COLO668 (cell line): ENCODE data around the gene DNAH17.

ENCODE experiments used
- DNase-seq: peaks from one replicate; lab custom pipeline; 2025; ENCODE audit not compliant: unreplicated experiment; lab: John Stamatoyannopoulos, UW

The DNAH17 gene

DNA sequence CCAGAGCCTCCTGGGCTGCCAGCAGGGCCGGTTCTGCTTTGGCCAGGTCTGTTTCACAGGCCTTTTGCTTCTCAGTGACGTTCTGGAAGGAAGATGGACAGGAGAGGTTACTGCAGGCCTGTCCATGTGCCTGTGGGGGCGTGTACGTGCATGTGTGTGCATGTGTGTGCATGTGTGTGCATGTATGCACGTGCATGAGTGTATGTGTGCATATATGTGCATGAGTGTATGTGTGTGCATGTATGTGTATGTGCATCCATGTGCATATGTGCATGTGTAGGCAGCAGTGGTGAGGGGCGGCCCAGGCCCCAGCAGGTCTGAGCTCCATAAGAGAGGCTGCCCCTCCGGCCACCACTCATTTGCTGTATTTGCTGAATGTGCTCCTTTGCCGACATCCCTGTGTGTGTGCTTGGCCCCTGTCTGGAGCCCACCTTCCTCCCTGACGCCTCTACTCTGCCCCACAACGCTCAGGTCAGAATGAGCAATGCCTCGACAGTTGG, 117.0 kb downstream of the DNAH17 start:
- no peak for DNase-seq

GRCh38 chr17:78459696-78460095, 117.5 kb downstream of the DNAH17 start:
- no peak for DNase-seq

GRCh38 chr17:78458736-78459335, 118.4 kb downstream of the DNAH17 start:
- DNase-seq: peak; percentile 51

GRCh38 chr17:78458091-78458490, 119.1 kb downstream of the DNAH17 start:
- DNase-seq: no peak

DNA sequence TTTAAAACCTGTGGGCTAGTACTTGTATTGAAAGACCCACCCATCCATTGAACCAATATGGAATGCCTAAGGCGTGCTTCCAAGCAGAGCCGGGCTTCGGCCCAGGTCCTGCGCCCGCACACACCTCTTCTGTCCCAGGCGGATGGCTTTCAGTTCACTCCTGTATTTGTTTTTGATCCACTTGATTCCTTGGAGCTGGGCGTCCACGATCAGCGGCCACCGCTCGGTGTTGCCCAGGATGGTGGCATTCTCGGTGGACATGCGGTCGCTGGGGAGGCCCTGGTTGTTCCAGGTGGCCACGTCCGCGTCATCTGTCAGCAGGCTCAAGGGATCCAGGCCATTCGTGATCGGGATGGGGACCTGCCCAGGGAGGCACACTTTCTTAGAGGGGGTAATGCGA, 122.8 kb downstream of the DNAH17 start:
- no peak for DNase-seq

DNA sequence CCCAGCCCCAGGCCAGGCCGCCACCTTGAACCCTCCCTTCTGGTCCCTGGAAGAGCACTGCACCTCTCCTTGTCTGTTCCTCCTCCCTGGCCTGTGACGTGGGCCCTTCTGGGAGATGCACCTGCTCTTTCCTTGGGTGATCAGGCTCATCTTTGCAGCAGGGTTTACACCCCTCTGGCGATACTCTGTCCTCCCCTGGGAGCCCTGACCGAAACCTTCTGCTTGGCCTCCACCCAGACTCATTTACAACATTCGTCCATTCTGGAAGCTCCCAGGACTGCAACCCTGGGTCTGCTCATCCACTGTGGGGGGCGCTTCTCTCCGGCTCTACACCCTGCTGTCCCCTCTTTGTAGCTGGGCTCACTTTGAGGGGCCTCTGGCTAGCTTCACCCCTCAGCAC, 125.4 kb downstream of the DNAH17 start:
- no peak for DNase-seq

DNA sequence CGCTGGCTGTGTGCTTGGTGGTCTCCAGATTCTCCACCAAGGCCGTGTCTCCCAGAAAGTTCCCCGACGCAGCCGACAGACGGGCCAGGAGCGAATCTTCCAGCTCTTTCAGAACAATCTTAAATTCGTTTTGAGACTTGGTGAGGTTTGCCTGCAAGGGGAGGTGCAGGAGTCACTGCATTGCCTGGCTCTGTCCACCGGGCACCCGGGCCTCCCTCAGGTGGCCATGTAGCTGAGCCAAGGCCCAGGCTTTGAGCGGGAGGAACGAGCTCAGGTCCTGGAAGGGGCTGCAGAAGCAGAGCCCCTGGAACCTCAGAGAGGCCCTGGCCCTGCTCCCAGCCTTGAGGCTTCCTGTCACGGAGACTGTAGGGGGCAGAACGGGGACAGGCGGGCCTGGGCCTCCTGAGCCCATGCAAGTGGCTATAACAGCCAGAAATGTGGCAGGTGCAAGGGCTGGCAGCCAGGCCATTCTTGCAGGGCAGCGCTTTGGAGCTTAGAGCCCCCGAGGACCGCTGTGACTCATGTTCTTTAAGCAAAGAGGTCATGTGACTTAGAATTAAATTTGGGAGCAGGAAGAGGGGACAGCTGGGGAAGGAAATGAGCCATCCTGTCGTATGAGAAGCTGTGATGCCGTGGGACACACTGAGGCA, 126.4 kb downstream of the DNAH17 start:
- peak; percentile 18 for DNase-seq

DNA sequence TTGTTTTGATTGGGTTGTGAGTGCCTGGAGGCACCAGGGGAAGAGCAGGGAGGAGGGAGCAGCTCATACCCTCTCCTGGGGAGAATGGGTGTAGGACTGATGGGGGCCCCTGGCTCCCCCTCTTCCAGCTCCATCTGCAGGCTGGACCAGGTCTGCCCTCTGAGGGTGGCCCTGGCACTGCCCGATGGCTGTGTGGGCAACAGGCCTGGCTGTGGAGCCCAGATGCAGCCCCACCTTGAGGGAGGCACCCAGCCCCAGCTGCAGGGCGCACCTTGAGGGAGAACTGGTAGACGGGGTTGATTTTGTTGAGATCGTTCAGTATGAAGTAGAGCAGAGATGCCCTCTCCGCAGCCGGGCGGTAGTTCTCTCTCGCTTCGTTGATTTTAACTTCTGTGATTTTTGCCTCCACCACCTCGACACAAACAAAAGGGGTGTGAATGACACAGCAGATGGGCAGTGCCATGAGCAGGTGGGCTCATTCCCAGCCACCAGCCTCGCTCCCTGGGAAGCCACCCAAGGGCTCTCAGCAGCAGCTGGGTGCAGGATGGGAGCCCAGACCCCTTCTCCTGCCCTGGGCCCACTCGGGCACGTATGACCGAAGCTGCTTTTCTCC, 127.1 kb downstream of the DNAH17 start:
- DNase-seq: no peak

DNA sequence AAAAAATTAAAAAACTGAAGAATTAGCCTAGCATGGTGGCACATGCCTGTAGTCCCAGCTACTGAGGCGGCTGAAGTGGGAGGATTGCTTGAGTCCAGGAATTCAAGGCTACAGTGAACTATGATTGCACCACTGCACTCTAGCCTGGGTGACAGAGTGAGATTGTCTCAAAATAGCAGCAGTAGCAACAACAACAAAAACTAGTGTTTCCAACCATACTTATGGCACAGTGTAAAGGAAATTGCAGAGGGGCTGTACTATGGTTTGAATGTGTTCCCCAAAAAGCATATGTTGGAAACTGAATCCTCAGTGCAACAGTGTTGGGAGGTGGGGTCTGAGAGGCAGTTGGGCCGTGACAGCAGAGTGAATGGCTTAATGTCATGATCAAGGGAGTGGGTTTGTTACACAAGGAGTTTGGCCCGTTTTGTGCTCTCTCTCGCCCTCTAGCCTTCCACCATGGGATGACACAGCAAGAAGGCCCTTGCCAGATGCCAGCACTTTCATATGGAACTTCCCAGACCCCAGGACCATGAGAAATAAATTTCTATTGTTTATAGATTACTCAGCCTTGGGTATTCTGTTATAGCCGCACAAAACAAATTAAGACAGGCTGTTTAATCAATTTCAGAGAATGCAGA, 128.7 kb downstream of the DNAH17 start:
- no peak for DNase-seq

GRCh38 chr17:78446833-78447232, 130.4 kb downstream of the DNAH17 start:
- no peak for DNase-seq

DNA sequence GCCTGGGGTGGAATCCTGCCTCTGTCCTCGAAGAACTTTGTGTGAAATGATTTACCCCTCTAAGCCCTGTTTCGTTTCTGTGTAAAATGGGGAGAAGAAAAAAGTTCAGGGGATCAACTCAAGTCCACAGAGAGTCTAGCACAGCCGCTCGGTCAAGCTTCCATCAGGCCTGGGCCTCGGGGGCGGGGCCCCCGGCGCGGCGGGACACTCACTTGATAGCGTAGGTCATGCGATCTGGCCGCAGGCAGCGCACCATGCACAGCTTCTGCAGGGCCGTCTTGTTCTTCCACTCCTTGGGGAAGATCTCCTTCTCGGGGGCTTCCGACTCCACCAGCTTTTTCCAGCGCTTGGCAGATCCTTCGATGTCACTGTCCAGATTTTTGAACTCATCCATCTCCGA, 132.8 kb downstream of the DNAH17 start:
- DNase-seq: no peak

- DNase-seq: no peak
Measured at GRCh38 chr17:78442648-78443218, 134.5 kb downstream of the DNAH17 start.

GRCh38 chr17:78441271-78441971, 135.8 kb downstream of the DNAH17 start:
- DNase-seq: no peak

DNA sequence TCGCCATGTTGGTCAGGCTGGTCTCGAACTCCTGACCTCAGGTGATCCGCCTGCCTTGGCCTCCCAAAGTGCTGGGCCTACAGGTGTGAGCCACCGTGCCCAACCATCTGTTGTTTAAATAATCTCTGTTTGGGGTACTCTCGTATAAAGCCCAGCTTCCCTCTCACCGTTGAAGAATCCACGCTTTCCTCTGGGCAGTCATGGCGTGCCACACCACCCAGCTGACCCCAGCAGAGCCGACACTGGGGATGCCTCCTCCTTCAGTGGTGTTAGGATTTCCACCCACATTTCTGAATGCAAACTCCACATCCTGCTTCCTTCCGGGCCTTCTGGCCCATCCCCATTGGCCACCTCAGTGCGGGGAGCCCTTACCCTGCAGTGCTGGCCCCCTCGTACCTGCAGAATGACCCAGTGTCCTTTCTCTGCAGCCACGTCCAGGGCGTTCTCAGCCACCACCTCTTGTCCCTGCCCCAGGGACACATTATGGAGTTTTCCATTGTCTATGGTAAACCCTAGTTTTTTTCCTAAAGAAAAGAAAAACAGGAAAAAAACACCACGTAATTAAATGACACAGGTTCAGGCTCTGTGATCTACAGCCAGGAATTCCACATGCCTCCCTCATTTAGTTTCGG, 138.4 kb downstream of the DNAH17 start:
- no peak for DNase-seq

GRCh38 chr17:78438271-78438691, 138.9 kb downstream of the DNAH17 start:
- no peak for DNase-seq

DNA sequence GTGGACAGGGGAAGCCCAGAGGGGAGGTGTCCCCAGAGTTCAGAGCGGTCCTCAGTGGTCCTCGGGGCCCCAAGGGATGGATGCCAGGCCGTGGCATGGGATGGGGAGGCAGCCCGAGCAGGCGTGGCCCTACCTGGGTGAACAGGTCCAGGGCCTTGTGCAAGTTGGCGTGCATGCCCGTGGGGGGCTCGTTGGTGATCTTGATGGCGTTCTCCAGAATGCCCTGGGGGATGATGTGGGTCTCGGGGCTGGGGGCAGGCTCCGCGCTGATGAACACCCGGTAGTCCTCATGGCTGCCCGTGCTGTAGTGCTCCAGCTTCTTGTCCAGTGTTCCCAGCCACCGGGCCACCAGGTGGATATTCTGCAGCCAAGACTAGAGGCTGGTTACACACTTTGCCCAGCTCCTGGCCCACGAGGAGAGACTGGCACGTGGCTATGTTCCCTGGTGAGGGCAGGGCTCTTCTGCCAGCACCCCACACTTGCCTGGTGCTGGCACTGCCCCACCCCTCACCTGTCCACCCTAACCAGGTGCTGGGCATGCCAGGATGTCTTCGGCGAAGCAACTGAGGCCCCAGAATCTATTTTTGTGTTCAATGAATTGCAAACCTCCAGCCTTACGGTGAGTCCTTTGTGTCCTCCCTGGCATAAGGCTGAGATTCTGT, 139.6 kb downstream of the DNAH17 start:
- no peak for DNase-seq

DNA sequence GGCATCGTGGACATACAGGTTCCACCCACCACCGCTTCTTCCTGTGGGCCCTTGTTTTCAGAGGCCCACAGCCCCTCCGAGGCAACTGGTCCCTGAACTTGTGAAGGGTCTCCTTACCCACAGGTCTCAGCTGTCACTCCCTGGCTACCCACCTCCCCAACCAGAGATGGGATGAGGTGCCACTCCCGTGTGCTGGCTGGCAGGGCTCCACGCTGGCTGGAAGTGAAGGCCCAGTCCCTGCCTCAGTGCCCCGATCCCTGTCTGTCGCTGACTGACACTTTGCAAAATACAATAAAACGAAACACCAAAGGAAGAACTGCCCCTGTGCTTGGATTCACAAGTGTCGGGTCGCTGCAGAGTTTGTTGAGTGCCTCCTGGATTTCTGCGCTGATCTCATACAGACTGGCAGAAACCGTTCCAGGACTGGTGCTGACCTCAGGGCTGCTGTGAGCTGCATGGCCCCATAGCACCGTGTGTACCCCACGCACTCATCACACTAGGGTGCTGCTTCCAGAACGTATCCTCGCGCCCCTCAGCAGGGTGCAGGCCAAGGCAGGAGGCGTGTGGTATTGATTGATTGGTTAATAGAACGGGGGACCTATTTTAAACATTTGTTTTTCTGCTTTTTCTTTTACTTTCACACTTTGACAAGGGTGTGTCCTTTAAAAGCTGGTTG, 141.7 kb downstream of the DNAH17 start:
- no peak for DNase-seq

- peak; percentile 5 for DNase-seq
Measured at GRCh38 chr17:78434455-78435329, 142.5 kb downstream of the DNAH17 start.
